Endothelial cell of umbilical vein (primary cell): ENCODE measurements around the gene EP400. TPM values are rescaled to one million over a fixed set of nuclear protein-coding genes. Genes with fewer than 3 reads are reported as not detected.

ENCODE experiments used
- BruUV-seq: library from RNA; stranded (reverse); fragments of 400-500 nt; replicated peaks from 2 replicates; lab custom pipeline; 2021; lab: Mats Ljungman, UMichigan
- CTCF ChIA-PET: fragments of 300-600, 350-600 bp; sonication (Branson Sonifier 250); formaldehyde crosslinking; loops from one replicate; lab custom pipeline; 2021; ENCODE audit warnings: antibody characterized with exemption, inconsistent platforms; lab: Charles Lee
- POLR2A ChIA-PET: fragments of 300-600, 350-600 bp; sonication (Branson Sonifier 250); formaldehyde crosslinking; loops from one replicate; lab custom pipeline; 2021; ENCODE audit warnings: antibody characterized with exemption, inconsistent platforms; lab: Charles Lee
- DNase-seq: peaks from one replicate; pipeline ENCODE4 v3.0.0-alpha.2; 2011; ENCODE audit warnings: low read depth, low spot score
- FAIRE-seq: peaks from 2 replicates; lab custom pipeline; 2011; peaks lifted over from hg19 to GRCh38; lab: Jason Lieb, UNC
- H2AFZ ChIP-seq: 2 replicates; pipeline ENCODE4 v1.6.0; 2012; ENCODE audit warnings: low read depth, low read length, control low read depth, inconsistent platforms
- H3K27ac ChIP-seq: 2 replicates; pipeline ENCODE4 v1.5.1; 2011; ENCODE audit warnings: low read depth, mild to moderate bottlenecking, control low read depth, low read length, moderate library complexity; ENCODE audit not compliant: insufficient read depth
- H3K27me3 ChIP-seq, 2 experiments: 2 replicates each; pipeline versions ENCODE4 v1.6.0 to v1.6.1; 2011; ENCODE audit warnings: low read length in 2 of 2, mixed read lengths in 1 of 2; ENCODE audit not compliant: control insufficient read depth in 2 of 2, insufficient read depth in 2 of 2
- H3K36me3 ChIP-seq, 2 experiments: 2 replicates in 1 of 2; 3 replicates in 1 of 2; pipeline ENCODE4 v1.5.1; 2011; ENCODE audit warnings: low read length in 2 of 2, mild to moderate bottlenecking in 1 of 2, moderate library complexity in 1 of 2; ENCODE audit not compliant: control insufficient read depth in 2 of 2, insufficient read depth in 2 of 2; ENCODE audit errors: extremely low read depth in 1 of 2
- H3K4me1 ChIP-seq: 3 replicates; pipeline ENCODE4 v1.5.1; 2011; ENCODE audit warnings: mild to moderate bottlenecking, low read length; ENCODE audit not compliant: control insufficient read depth, insufficient read depth; ENCODE audit errors: extremely low read depth
- H3K4me2 ChIP-seq: 2 replicates; pipeline ENCODE4 v1.6.1; 2011; ENCODE audit warnings: low read length, control low read depth, mixed read lengths; ENCODE audit not compliant: insufficient read depth
- H3K4me3 ChIP-seq, 3 experiments: fragments of 200-600 bp in 1 of 3; sonication (generic), shearing (Covaris generic) in 1 of 3; replicated peaks in 1 of 3; 2 replicates each; pipeline ENCODE4 v1.5.1; 2011 to 2016; ENCODE audit warnings: control low read depth in 3 of 3, low read length in 3 of 3, mild to moderate bottlenecking in 2 of 3, inconsistent platforms in 1 of 3, low read depth in 1 of 3, moderate library complexity in 1 of 3; ENCODE audit not compliant: insufficient read depth in 1 of 3
- H3K79me2 ChIP-seq: 2 replicates; pipeline ENCODE4 v1.6.0; 2012; ENCODE audit warnings: low read length, inconsistent platforms; ENCODE audit not compliant: control insufficient read depth, insufficient read depth
- H3K9ac ChIP-seq: replicated peaks from 2 replicates; pipeline ENCODE3; 2011; ENCODE audit warnings: low read length, control low read depth; ENCODE audit not compliant: insufficient read depth; ENCODE audit errors: extremely low read depth
- H3K9me1 ChIP-seq: replicated peaks from 3 replicates; pipeline ENCODE4 v1.6.0; 2011; ENCODE audit warnings: mild to moderate bottlenecking, low read length; ENCODE audit not compliant: control insufficient read depth, insufficient read depth; ENCODE audit errors: extremely low read depth
- H3K9me3 ChIP-seq: replicated peaks from 2 replicates; pipeline ENCODE4 v1.5.1; 2012; ENCODE audit warnings: low read length, inconsistent platforms; ENCODE audit not compliant: control insufficient read depth, insufficient read depth
- H4K20me1 ChIP-seq: replicated peaks from 2 replicates; pipeline ENCODE3; 2011; ENCODE audit warnings: mild to moderate bottlenecking, low read length; ENCODE audit not compliant: control insufficient read depth, insufficient read depth; ENCODE audit errors: extremely low read depth
- EZH2 ChIP-seq: IDR thresholded peaks from 2 replicates; pipeline ENCODE4 v1.6.1; 2012; ENCODE audit warnings: borderline replicate concordance, low read depth, mild to moderate bottlenecking, moderate library complexity, low read length, inconsistent platforms; ENCODE audit not compliant: severe bottlenecking
- MYC ChIP-seq: IDR thresholded peaks from one replicate; pipeline ENCODE4 v1.6.1; 2011; ENCODE audit warnings: mild to moderate bottlenecking, low read depth, low read length
- POLR2A ChIP-seq: IDR thresholded peaks from 2 replicates; pipeline ENCODE4 v1.6.1; 2012; ENCODE audit warnings: low read depth, mild to moderate bottlenecking, control low read depth, low read length
- POLR2AphosphoS5 ChIP-seq: IDR thresholded peaks from 2 replicates; pipeline ENCODE4 v1.6.1; 2012; ENCODE audit warnings: low read depth, mild to moderate bottlenecking, control low read depth, low read length, moderate library complexity; ENCODE audit not compliant: insufficient read depth
- dilution Hi-C: fragments of 300-500 bp; cut with MboI; formaldehyde crosslinking; loops from one replicate; pipeline ENCODE4 v1.15.0; 2019; ENCODE audit warnings: low sequenced_read_pairs; ENCODE audit not compliant: extremely low pct_ligation_motif_present
- intact Hi-C: fragments of 100-400 bp; cut with micrococcal nuclease; formaldehyde crosslinking; loops from one replicate; pipeline ENCODE4 v1.10.0; 2022
- polyA plus RNA-seq, 4 experiments: library from polyadenylated mRNA; depleted of rRNA in 3 of 4; stranded (reverse) in 3 of 4; unstranded in 1 of 4; fragments of >200 nt; gene quantifications; 2 replicates each; pipeline versions ENCODE4 v1.2.1 to v1.2.3, GENCODE V29; 2011 to 2012; ENCODE audit warnings: missing spikeins in 1 of 4
- total RNA-seq: library from RNA; stranded (reverse); gene quantifications from 2 replicates; pipeline ENCODE4 v1.2.3, GENCODE V29; 2021
- TF ChIP-seq, protein P1 (sequence below), 2 donors: IDR thresholded peaks; 1 replicate in 1 of 2; 2 replicates in 1 of 2; pipeline ENCODE4 v1.5.1; 2011; ENCODE audit warnings: low read length in 2 of 2, mild to moderate bottlenecking in 2 of 2, moderate library complexity in 2 of 2, control low read depth in 1 of 2, inconsistent platforms in 1 of 2, low read depth in 1 of 2; ENCODE audit not compliant: insufficient read depth in 1 of 2; ENCODE audit errors: extremely low read depth in 1 of 2

The EP400 gene
- total and polyA plus RNA-seq, 2 donors (not counting 3 experiments of a cell fraction or from before 2014, with no cell fraction given) = 9.0 to 57.7 TPM

DNA sequence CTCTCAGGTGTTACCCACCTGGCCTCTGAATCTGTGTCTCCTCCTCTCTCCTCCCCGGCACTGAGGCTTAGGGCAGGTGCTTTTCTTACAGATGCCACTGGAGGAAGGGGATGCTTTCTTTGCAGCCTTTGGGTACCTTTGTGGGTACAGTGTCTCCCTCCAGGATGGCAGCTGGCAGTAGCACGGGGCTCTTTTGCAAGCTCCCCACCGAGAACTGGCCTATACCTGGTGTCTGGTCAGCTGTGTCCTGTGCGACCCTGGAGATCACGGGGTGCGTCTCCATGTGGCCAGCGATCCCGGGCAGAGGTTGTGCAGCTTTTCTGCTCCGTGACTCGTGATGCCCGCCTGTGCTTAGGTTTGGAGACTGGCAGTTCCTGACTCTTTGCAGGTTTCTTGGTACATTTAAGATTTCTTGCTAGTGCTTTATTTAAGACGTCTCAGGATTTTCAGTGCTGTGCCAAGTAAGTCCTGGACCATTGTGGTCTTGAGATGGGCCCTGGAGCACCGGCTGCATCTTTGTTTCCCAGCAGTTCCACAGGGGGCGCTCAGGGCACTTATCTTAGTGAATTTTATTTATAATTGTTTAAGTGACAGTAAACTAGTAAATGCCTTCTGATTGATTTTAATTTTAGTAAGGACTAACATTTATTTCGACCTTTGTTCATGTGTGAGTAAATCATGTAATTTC is 125.4 kb downstream of the EP400 start:
- no peaks in the 10 kb centered on the region for H3K79me2 ChIP-seq
- ChIA-PET POLR2A (no interaction called here), CTCF (interaction anchor here (1.2 kb wide), 1 partner anchor 35 kb away, joined by 3 read pairs; no protein-coding TSS in a partner anchor)
- no peak overlapping the region for H3K4me3 ChIP-seq
- H3K27ac ChIP-seq = no peak overlapping the region
- FAIRE-seq (no peak), DNase-seq (no peak)
- TF ChIP-seq, protein P1, sequence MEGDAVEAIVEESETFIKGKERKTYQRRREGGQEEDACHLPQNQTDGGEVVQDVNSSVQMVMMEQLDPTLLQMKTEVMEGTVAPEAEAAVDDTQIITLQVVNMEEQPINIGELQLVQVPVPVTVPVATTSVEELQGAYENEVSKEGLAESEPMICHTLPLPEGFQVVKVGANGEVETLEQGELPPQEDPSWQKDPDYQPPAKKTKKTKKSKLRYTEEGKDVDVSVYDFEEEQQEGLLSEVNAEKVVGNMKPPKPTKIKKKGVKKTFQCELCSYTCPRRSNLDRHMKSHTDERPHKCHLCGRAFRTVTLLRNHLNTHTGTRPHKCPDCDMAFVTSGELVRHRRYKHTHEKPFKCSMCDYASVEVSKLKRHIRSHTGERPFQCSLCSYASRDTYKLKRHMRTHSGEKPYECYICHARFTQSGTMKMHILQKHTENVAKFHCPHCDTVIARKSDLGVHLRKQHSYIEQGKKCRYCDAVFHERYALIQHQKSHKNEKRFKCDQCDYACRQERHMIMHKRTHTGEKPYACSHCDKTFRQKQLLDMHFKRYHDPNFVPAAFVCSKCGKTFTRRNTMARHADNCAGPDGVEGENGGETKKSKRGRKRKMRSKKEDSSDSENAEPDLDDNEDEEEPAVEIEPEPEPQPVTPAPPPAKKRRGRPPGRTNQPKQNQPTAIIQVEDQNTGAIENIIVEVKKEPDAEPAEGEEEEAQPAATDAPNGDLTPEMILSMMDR (IDR thresholded peaks at IDR 0.05; ENCODE audit: extremely low read depth in 1 of 2, insufficient read depth in 1 of 2, low read depth in 1 of 2, low read length in 2 of 2) = peak in 1 of 2 donors; percentile 12
- TF ChIP-seq POLR2A = no peak
- TF ChIP-seq EZH2 = no peak
- no peak for TF ChIP-seq MYC
- TF ChIP-seq POLR2AphosphoS5 = no peak
- H3K4me2 ChIP-seq = no peak overlapping the region
- H3K27me3 ChIP-seq = no peaks in the 10 kb centered on the region
- H3K9me3 ChIP-seq = no peaks in the 10 kb centered on the region
- dilution Hi-C loops = no loop called here
- intact Hi-C loops = no loop called here
- H3K9ac ChIP-seq = no peak overlapping the region
- H4K20me1 ChIP-seq = no peaks in the 10 kb centered on the region
- no peaks in the 10 kb centered on the region for H3K9me1 ChIP-seq
- BruUV-seq = no TSS peak
- peaks cover 5 to 10% of the 10 kb centered on the region in 2 experiments for H3K36me3 ChIP-seq
- no peak overlapping the region for H2AFZ ChIP-seq
- H3K4me1 ChIP-seq = peaks cover 14% of the 10 kb centered on the region
